Osteocyte (in vitro differentiated cells): ENCODE results near the gene SEMA3D. TPM values are rescaled to one million over a fixed set of nuclear protein-coding genes. Genes with fewer than 3 reads are reported as not detected.

ENCODE experiments used
- DNase-seq: peaks from one replicate; pipeline ENCODE4 v3.0.0; 2021; ENCODE audit warnings: mixed read lengths; ENCODE audit not compliant: unreplicated experiment; ENCODE audit errors: extremely low spot score
- H3K27ac Mint-ChIP-seq: one replicate; pipeline ENCODE4 v1.8.0; 2021; ENCODE audit warnings: mild to moderate bottlenecking, mixed read lengths; ENCODE audit not compliant: unreplicated experiment
- H3K27me3 Mint-ChIP-seq: one replicate; pipeline ENCODE4 v1.8.0; 2021; ENCODE audit warnings: mixed read lengths; ENCODE audit not compliant: unreplicated experiment
- H3K36me3 Mint-ChIP-seq: one replicate; pipeline ENCODE4 v1.8.0; 2021; ENCODE audit warnings: mixed read lengths; ENCODE audit not compliant: unreplicated experiment
- H3K4me1 Mint-ChIP-seq: one replicate; pipeline ENCODE4 v1.8.0; 2021; ENCODE audit warnings: mixed read lengths; ENCODE audit not compliant: unreplicated experiment
- H3K4me3 Mint-ChIP-seq: one replicate; pipeline ENCODE4 v1.8.0; 2021; ENCODE audit warnings: mild to moderate bottlenecking, moderate library complexity, mixed read lengths; ENCODE audit not compliant: unreplicated experiment
- H3K9me3 Mint-ChIP-seq: one replicate; pipeline ENCODE4 v1.8.0; 2021; ENCODE audit warnings: mixed read lengths; ENCODE audit not compliant: unreplicated experiment
- total RNA-seq: library from RNA; stranded (reverse); gene quantifications from 2 replicates; pipeline ENCODE4 v1.2.1, GENCODE V29; 2021
- TF ChIP-seq, protein P1 (sequence below): fragments of 200-600 bp; sonication (generic); IDR thresholded peaks from 2 replicates; pipeline ENCODE4 v1.5.0; 2021; ENCODE audit warnings: antibody characterized with exemption, mild to moderate bottlenecking, moderate library complexity

The SEMA3D gene
- total RNA-seq, 1 donor from 2014 or later, result 18.6 TPM

DNA sequence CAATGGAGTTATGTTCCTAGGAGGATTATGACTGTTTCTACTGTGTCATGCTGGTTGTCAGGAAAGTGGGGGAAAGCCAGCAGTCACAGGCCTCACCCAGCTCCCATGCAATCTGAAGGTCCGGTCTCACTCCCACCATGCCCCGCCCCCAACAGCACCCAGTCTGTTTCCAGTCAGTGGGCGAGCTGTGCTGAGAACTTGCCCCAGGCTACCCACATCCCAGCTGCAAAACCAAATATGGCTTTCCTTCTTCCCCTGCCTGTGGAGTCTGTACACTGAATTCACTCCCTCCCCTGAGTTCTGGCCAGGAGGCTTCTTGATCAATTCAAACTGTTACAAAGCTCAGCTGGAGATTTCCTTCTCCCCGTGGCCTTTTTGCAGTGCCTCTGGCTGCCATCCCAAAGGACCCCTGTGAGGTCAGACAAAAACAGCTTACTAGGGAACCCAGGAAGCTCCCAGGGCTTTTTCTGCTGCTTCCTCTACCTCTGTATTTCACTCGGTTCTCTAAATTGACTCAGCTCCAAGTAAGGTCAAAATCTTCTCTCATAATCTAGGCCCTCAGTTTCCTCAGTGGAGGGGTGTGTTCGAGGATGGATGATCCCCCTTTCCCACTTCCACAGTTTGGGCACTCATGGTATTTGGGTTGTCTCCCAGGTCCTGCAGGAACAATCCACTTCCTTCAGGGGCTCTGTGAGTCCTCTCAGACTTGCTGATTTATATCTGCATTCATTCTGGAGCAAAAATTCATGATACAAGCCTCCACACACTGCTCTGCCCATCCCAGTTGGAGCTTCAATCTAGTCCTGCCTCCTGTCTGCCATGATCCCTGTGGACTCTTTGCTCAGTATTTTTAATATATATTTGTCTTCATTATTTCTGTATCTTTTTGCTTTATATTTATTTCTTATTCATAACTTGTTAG, 205.5 kb downstream of the SEMA3D start:
- no peak overlapping the region for H3K4me3 Mint-ChIP-seq
- H3K27ac Mint-ChIP-seq, result peak overlapping the region; percentile 89
- DNase-seq, result no peak
- no peaks in the 10 kb centered on the region for H3K27me3 Mint-ChIP-seq
- H3K9me3 Mint-ChIP-seq, result no peaks in the 10 kb centered on the region
- TF ChIP-seq, protein P1, sequence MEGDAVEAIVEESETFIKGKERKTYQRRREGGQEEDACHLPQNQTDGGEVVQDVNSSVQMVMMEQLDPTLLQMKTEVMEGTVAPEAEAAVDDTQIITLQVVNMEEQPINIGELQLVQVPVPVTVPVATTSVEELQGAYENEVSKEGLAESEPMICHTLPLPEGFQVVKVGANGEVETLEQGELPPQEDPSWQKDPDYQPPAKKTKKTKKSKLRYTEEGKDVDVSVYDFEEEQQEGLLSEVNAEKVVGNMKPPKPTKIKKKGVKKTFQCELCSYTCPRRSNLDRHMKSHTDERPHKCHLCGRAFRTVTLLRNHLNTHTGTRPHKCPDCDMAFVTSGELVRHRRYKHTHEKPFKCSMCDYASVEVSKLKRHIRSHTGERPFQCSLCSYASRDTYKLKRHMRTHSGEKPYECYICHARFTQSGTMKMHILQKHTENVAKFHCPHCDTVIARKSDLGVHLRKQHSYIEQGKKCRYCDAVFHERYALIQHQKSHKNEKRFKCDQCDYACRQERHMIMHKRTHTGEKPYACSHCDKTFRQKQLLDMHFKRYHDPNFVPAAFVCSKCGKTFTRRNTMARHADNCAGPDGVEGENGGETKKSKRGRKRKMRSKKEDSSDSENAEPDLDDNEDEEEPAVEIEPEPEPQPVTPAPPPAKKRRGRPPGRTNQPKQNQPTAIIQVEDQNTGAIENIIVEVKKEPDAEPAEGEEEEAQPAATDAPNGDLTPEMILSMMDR, result peak; percentile 16
- no peaks in the 10 kb centered on the region for H3K36me3 Mint-ChIP-seq
- H3K4me1 Mint-ChIP-seq, result peaks cover 22% of the 10 kb centered on the region

DNA sequence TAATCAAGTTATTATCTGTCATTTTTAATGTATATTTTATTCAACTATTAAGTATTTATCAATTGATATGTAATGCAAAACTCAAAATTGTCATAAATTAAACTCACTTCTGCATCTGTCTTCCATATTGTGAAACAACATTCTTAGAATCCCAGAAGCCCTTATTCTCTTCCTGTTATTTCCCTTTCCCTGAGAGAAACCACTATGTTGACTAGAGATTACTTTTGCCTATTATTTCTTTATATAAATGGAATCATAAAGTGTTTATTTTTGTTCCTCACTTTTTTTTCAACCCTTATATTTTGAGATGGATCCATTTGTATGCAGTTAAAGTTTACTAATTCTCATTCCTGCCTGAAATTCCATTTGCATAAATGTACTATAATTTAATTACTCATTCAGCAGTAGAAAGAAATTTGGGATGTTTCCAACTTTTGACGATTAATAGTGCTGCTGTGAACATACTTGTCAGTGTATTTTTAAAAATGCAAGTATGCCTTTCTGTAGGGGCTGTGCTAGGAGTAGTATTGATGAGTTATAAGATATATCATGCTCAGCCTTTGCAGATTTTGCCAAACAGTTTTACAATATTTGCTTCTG, 211.2 kb downstream of the SEMA3D start:
- Mint-ChIP-seq H3K27ac (no peak overlapping the region), H3K27me3 (no peaks in the 10 kb centered on the region), H3K4me1 (peaks cover 9% of the 10 kb centered on the region), H3K36me3 (no peaks in the 10 kb centered on the region), H3K9me3 (peaks cover 3% of the 10 kb centered on the region), H3K4me3 (no peak overlapping the region)
- DNase-seq, result no peak
- TF ChIP-seq, protein P1, result no peak

DNA sequence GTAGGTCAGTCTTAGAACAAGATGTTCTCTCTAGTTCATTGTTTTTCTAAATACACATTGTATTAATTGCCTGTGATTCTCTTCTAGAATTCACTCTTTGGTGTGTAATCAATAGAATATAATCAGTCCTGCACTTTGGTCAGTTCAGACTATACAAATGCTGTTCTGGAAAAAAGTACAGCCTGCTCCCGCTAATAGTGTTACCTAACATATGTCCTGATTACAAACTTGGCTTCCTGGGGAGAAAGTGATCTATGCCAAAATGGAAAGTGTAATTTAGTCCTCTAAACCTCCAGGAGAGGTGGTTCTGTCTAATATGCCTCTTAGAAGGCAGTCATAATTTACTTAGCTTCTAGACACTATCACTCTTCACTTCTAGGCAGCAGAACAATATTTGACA, 215.5 kb downstream of the SEMA3D start:
- TF ChIP-seq, protein P1, result no peak
- peaks cover 3% of the 10 kb centered on the region for H3K9me3 Mint-ChIP-seq
- no peak overlapping the region for H3K4me3 Mint-ChIP-seq
- peaks cover 8% of the 10 kb centered on the region for H3K4me1 Mint-ChIP-seq
- H3K27ac Mint-ChIP-seq, result no peak overlapping the region
- H3K27me3 Mint-ChIP-seq, result no peaks in the 10 kb centered on the region
- H3K36me3 Mint-ChIP-seq, result no peaks in the 10 kb centered on the region
- no peak for DNase-seq

DNA sequence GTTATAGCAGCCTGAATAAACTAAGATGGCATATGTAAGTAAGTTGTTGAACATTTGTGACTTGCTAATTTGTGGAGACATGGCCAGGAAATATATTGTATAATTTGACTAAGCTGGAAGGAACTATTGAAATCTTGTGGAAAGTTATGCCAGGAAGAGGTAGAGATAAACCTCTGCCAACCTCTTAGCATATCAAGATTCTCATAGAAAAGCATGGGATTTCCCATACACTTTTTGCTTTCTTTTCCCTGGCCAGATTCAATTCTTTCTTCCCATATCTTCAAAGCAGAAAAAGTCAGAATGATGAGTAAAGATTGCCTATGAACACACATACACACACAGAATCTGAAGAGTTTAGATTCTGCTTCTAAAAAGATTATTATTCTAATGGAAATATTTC, 216.2 kb downstream of the SEMA3D start:
- no peak for DNase-seq
- TF ChIP-seq, protein P1, result no peak
- peaks cover 4% of the 10 kb centered on the region for H3K4me1 Mint-ChIP-seq
- H3K27me3 Mint-ChIP-seq, result no peaks in the 10 kb centered on the region
- H3K4me3 Mint-ChIP-seq, result no peak overlapping the region
- peaks cover 9% of the 10 kb centered on the region for H3K9me3 Mint-ChIP-seq
- H3K36me3 Mint-ChIP-seq, result no peaks in the 10 kb centered on the region
- no peak overlapping the region for H3K27ac Mint-ChIP-seq

DNA sequence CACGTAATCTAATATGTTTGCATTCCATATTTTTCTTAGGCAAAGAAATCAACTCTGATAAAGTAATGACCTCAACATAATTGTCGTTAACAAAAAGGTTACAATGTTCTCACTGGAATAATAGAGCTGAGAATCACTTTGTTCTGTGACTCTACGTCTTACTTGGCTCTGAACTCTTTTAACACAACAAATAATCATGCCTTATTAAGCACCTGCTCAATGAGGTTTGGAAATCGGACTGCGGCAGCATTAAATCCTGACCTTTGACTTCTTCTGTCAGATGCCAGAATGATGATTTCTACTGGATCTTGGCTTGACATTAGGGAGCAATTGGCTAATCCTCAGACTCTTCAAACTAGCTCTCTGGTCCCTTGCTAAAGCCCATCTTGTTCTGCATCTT, 233.6 kb downstream of the SEMA3D start:
- Mint-ChIP-seq H3K9me3 (peaks cover 15% of the 10 kb centered on the region), H3K4me1 (peaks cover 13% of the 10 kb centered on the region), H3K27me3 (no peaks in the 10 kb centered on the region), H3K27ac (no peak overlapping the region), H3K4me3 (no peak overlapping the region), H3K36me3 (no peaks in the 10 kb centered on the region)
- TF ChIP-seq, protein P1, result no peak
- no peak for DNase-seq
